Liver (tissue), 9 donors: ENCODE data around the gene ATP5MC2. TPM values are rescaled to one million over a fixed set of nuclear protein-coding genes. Genes with fewer than 3 reads are reported as not detected.

Source experiments
- DNase-seq: peaks from one replicate; pipeline ENCODE4 v3.0.0-alpha.2; 2017; ENCODE audit warnings: low spot score
- H3K27ac ChIP-seq, 2 donors: one replicate each; pipeline ENCODE4 v1.7.0; 2013; ENCODE audit warnings: inconsistent platforms in 2 of 2, low read length in 2 of 2, control low read depth in 1 of 2, low read depth in 1 of 2, mild to moderate bottlenecking in 1 of 2
- H3K27me3 ChIP-seq, 4 donors: one replicate each; pipeline versions ENCODE4 v1.6.1 to v1.7.0; 2013; ENCODE audit warnings: low read length in 3 of 4, inconsistent platforms in 1 of 4, mild to moderate bottlenecking in 1 of 4, moderate library complexity in 1 of 4; ENCODE audit not compliant: control insufficient read depth in 4 of 4, insufficient read depth in 4 of 4
- H3K36me3 ChIP-seq, 4 donors: one replicate each; pipeline versions ENCODE4 v1.6.1 to v1.7.0; 2013; ENCODE audit warnings: low read length in 3 of 4, mild to moderate bottlenecking in 3 of 4, low read depth in 1 of 4, moderate library complexity in 1 of 4; ENCODE audit not compliant: control insufficient read depth in 4 of 4, insufficient read depth in 3 of 4
- H3K4me1 ChIP-seq, 4 donors: one replicate each; pipeline versions ENCODE4 v1.6.1 to v1.7.0; 2013; ENCODE audit warnings: low read length in 3 of 4, mild to moderate bottlenecking in 3 of 4, moderate library complexity in 1 of 4; ENCODE audit not compliant: control insufficient read depth in 4 of 4, insufficient read depth in 4 of 4
- H3K4me3 ChIP-seq, 3 donors: one replicate each; pipeline versions ENCODE4 v1.6.1 to v1.7.0; 2013; ENCODE audit warnings: low read length in 3 of 3, control low read depth in 1 of 3, low read depth in 1 of 3, mild to moderate bottlenecking in 1 of 3
- H3K9ac ChIP-seq, 2 donors: one replicate each; pipeline ENCODE4 v1.7.0; 2013; ENCODE audit warnings: low read length in 2 of 2, mild to moderate bottlenecking in 2 of 2, moderate library complexity in 2 of 2, control low read depth in 1 of 2, low read depth in 1 of 2
- H3K9me3 ChIP-seq, 4 donors: one replicate each; pipeline versions ENCODE4 v1.6.1 to v1.7.0; 2013; ENCODE audit warnings: low read length in 3 of 4; ENCODE audit not compliant: control insufficient read depth in 4 of 4
- CTCF ChIP-seq: fragments of 150-350 bp; IDR thresholded peaks from 2 replicates; pipeline ENCODE4 v1.5.1; 2017; ENCODE audit warnings: improper control_type of control experiment, low read depth, low read length; ENCODE audit not compliant: missing input control
- FOXA1 ChIP-seq: IDR thresholded peaks from 2 replicates; pipeline ENCODE4 v1.6.1; 2016; ENCODE audit warnings: antibody characterized with exemption
- FOXA2 ChIP-seq: IDR thresholded peaks from 2 replicates; pipeline ENCODE4 v1.6.1; 2016; ENCODE audit warnings: antibody characterized with exemption
- GABPA ChIP-seq, 2 donors: IDR thresholded peaks in 1 of 2; conservative IDR thresholded peaks in 1 of 2; 2 replicates each; pipeline ENCODE4 v1.6.1; 2016; ENCODE audit warnings: antibody characterized with exemption in 2 of 2, mild to moderate bottlenecking in 1 of 2, moderate library complexity in 1 of 2
- HNF4A ChIP-seq, 2 donors: conservative IDR thresholded peaks; 2 replicates each; pipeline ENCODE4 v1.6.1; 2016; ENCODE audit warnings: antibody characterized with exemption in 2 of 2, mild to moderate bottlenecking in 2 of 2
- HNF4G ChIP-seq: IDR thresholded peaks from 2 replicates; pipeline ENCODE4 v1.6.1; 2016; ENCODE audit warnings: antibody characterized with exemption
- JUND ChIP-seq, 2 donors: IDR thresholded peaks; 2 replicates each; pipeline ENCODE4 v1.6.1; 2016; ENCODE audit warnings: antibody characterized with exemption in 2 of 2
- MAX ChIP-seq: IDR thresholded peaks from 2 replicates; pipeline ENCODE4 v1.6.1; 2016; ENCODE audit warnings: antibody characterized with exemption
- NR2F2 ChIP-seq: IDR thresholded peaks from 2 replicates; pipeline ENCODE4 v1.6.1; 2016; ENCODE audit warnings: antibody characterized with exemption
- RAD21 ChIP-seq, 2 donors: IDR thresholded peaks; 2 replicates each; pipeline ENCODE4 v1.6.1; 2016; ENCODE audit warnings: antibody characterized with exemption in 2 of 2, mild to moderate bottlenecking in 2 of 2
- RXRA ChIP-seq, 2 donors: IDR thresholded peaks; 2 replicates each; pipeline ENCODE4 v1.6.1; 2017 to 2018; ENCODE audit warnings: antibody characterized with exemption in 2 of 2, mild to moderate bottlenecking in 1 of 2
- ZBTB33 ChIP-seq: IDR thresholded peaks from 2 replicates; pipeline ENCODE4 v1.6.1; 2016; ENCODE audit warnings: antibody characterized with exemption
- WGBS: extraction: QIAGEN DNeasy Blood & Tissue Kit; methylation state at CpG from one replicate; pipeline ENCODE4 v1.1.7; 2013; 5-methylcytosine and 5-hydroxymethylcytosine counted together
- polyA plus RNA-seq, 2 donors: library from polyadenylated mRNA; stranded (reverse) in 1 of 2; unstranded in 1 of 2; fragments of 200-250 nt in 1 of 2; fragments of >200 nt in 1 of 2; fragmentation: Nextera tagmentation in 1 of 2; extraction: Ambion mirVana in 1 of 2; gene quantifications; one replicate each; pipeline versions ENCODE4 v1.2.1 to v1.2.3, GENCODE V29; 2013 to 2015
- total RNA-seq, 2 donors: library from RNA; depleted of rRNA; stranded (reverse); fragments of >200 nt; gene quantifications; one replicate each; pipeline ENCODE4 v1.2.3, GENCODE V29; 2014
- donor health status: healthy.
- donor health status: healthy.
- donor health status: healthy.
- donor health status: healthy.
- donor health status: healthy.

Gene ATP5MC2
- total and polyA plus RNA-seq, 4 donors, result 57.0 to 294 (median 171) TPM

- no peak for DNase-seq
- Histone ChIP-seq H3K36me3 (no peaks in the 10 kb centered on the region), H3K9ac (no peak overlapping the region), H3K27ac (no peak overlapping the region), H3K4me1 (peaks cover 3 to 11% (median 5%) of the 10 kb centered on the region in 4 donors), H3K9me3 (no peaks in the 10 kb centered on the region), H3K27me3 (peaks cover 4 to 9% (median 6%) of the 10 kb centered on the region in 4 donors), H3K4me3 (peak overlapping the region in 1 of 3 donors; percentile 29)
- TF ChIP-seq MAX (no peak), GABPA (IDR thresholded peaks at IDR 0.05 in 1 of 2, conservative IDR thresholded peaks at IDR 0.05 in 1 of 2) (no peak), HNF4A (conservative IDR thresholded peaks at IDR 0.05) (no peak), HNF4G (no peak), FOXA1 (no peak), JUND (IDR thresholded peaks at IDR 0.05) (no peak), RAD21 (IDR thresholded peaks at IDR 0.05) (no peak), RXRA (IDR thresholded peaks at IDR 0.05) (no peak)
- WGBS, result 35% methylated on average over 16 of the region's 16 CpGs
Measured at GRCh38 chr12:53694756-53695151, 18.9 kb upstream of the ATP5MC2 start.

- TF ChIP-seq FOXA2 (no peak), NR2F2 (no peak), JUND (IDR thresholded peaks at IDR 0.05) (no peak), MAX (no peak), ZBTB33 (no peak)
- Histone ChIP-seq H3K4me3 (no peak overlapping the region), H3K9me3 (no peaks in the 10 kb centered on the region), H3K9ac (no peak overlapping the region), H3K27ac (no peak overlapping the region), H3K36me3 (no peaks in the 10 kb centered on the region), H3K4me1 (no peaks in the 10 kb centered on the region), H3K27me3 (no peaks in the 10 kb centered on the region)
- no peak for DNase-seq
- 80% methylated on average over 4 of the region's 4 CpGs for WGBS
Measured at GRCh38 chr12:53688134-53688533, 12.3 kb upstream of the ATP5MC2 start.

- H3K27ac ChIP-seq, result no peak overlapping the region
- 91% methylated on average over 3 of the region's 3 CpGs for WGBS
Measured at GRCh38 chr12:53686436-53686835, 10.6 kb upstream of the ATP5MC2 start.

More at GRCh38 chr12:53686436-53686835, 10.6 kb upstream of the ATP5MC2 start:
- DNase-seq, result no peak
- H3K36me3 ChIP-seq, result no peaks in the 10 kb centered on the region
- no peaks in the 10 kb centered on the region for H3K27me3 ChIP-seq
- H3K9ac ChIP-seq, result no peak overlapping the region
- no peaks in the 10 kb centered on the region for H3K4me1 ChIP-seq
- no peaks in the 10 kb centered on the region for H3K9me3 ChIP-seq
- TF ChIP-seq NR2F2 (no peak), MAX (no peak), JUND (IDR thresholded peaks at IDR 0.05) (no peak), CTCF (no peak), FOXA1 (no peak)
- H3K4me3 ChIP-seq, result no peak overlapping the region
